Measurements from ENCODE around the gene GLI1. TPM values are rescaled to one million over a fixed set of nuclear protein-coding genes. Genes with fewer than 3 reads are reported as not detected.
A peak's percentile ranks its signal among the peaks of the same experiment; 100 is the strongest.

Gene GLI1
- total RNA-seq, 1 experiment from 2014 or later: 22.4 TPM

DNA sequence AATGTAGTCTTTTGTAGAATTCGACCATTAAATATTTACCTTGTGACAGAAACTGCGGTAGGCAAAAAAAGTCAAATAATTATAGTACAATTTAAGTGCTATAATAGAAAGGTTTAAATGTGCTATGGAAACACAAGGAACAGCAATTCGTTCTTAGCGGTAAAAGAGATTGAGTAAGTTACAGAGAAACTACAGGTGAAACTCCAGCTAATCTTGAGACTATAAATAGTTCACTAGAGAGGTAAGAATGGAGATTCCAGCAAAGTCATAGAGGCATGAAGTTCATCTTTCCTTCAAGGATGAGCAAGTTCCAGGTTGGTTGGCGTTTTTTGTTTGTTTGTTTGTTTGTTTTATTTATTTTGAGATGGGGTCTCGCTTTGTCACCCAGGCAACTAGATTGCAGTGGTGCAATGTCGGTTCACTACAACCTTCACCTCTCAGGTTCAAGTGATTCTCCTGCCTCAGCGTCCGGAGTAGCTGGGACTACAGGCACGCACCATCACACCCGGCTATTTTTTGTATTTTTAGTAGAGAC lies 27.9 kb upstream of the GLI1 start:
- CTCF ChIA-PET: interaction anchor here (1.1 kb wide), 1 partner anchor 27 kb away, joined by 3 read pairs; no protein-coding TSS in a partner anchor
- no TSS peak for BruUV-seq (replicated peaks)
- H3K9me3 ChIP-seq (ENCODE audit: low read depth, low read length, poor library complexity, severe bottlenecking): no peaks in the 10 kb centered on the region
- H3K27me3 ChIP-seq (replicated peaks; ENCODE audit: insufficient read depth, low read depth, low read length, poor library complexity): no peaks in the 10 kb centered on the region
- TF ChIP-seq, protein P1, sequence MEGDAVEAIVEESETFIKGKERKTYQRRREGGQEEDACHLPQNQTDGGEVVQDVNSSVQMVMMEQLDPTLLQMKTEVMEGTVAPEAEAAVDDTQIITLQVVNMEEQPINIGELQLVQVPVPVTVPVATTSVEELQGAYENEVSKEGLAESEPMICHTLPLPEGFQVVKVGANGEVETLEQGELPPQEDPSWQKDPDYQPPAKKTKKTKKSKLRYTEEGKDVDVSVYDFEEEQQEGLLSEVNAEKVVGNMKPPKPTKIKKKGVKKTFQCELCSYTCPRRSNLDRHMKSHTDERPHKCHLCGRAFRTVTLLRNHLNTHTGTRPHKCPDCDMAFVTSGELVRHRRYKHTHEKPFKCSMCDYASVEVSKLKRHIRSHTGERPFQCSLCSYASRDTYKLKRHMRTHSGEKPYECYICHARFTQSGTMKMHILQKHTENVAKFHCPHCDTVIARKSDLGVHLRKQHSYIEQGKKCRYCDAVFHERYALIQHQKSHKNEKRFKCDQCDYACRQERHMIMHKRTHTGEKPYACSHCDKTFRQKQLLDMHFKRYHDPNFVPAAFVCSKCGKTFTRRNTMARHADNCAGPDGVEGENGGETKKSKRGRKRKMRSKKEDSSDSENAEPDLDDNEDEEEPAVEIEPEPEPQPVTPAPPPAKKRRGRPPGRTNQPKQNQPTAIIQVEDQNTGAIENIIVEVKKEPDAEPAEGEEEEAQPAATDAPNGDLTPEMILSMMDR (conservative IDR thresholded peaks at IDR 0.05; ENCODE audit: low read depth, low read length): no peak
- no peak for TF ChIP-seq EZH2 (IDR thresholded peaks at IDR 0.05; ENCODE audit: borderline replicate concordance, low read depth, low read length, poor library complexity, severe bottlenecking)
- intact Hi-C loops (cut with micrococcal nuclease; ENCODE audit: unreplicated experiment): no loop called here
- peaks cover 13% of the 10 kb centered on the region for H3K4me1 ChIP-seq (ENCODE audit: insufficient read depth, low read length, poor library complexity, severe bottlenecking)
- POLR2A ChIA-PET (ENCODE audit: low non-redundant PET): no interaction called here
- H3K27ac ChIP-seq (ENCODE audit: low read depth, low read length, poor library complexity, severe bottlenecking): peak overlapping the region; percentile 84
- DNase-seq (ENCODE audit: low spot score): no peak
- H3K4me3 ChIP-seq (ENCODE audit: low read depth, low read length, poor library complexity, severe bottlenecking): peak overlapping the region; percentile 73
- H3K36me3 ChIP-seq (ENCODE audit: insufficient read depth, low read length, poor library complexity, severe bottlenecking): no peaks in the 10 kb centered on the region

DNA sequence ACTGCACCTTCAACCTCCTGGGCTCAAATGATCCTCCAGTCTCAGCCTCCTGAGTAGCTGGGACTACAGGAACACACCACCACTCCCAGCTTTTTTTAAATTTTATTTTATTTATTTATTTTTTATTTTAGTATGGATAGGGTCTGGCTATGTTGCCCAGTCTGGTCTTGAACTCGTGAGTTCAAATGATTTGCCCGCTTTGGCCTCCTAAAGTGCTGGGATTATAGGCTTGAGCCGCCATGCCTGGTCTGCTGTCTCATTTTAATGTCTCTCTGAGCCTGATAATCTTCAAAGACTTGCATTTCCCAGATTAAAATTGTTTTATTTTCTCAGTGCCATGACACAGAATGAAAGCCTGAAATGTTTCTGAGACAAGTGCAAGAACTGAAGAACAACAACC lies 26.2 kb upstream of the GLI1 start:
- no peak overlapping the region for H3K27ac ChIP-seq (ENCODE audit: low read depth, low read length, poor library complexity, severe bottlenecking)
- TF ChIP-seq EZH2 (IDR thresholded peaks at IDR 0.05; ENCODE audit: borderline replicate concordance, low read depth, low read length, poor library complexity, severe bottlenecking): no peak
- TF ChIP-seq, protein P1 (conservative IDR thresholded peaks at IDR 0.05; ENCODE audit: low read depth, low read length): no peak
- ChIA-PET POLR2A (ENCODE audit: low non-redundant PET) (interaction anchor here (0.6 kb wide), 1 partner anchor 59 kb away, joined by 3 read pairs; no protein-coding TSS in a partner anchor), CTCF (interaction anchor here (1.5 kb wide), 1 partner anchor 125 kb away, joined by 4 read pairs; no protein-coding TSS in a partner anchor)
- H3K36me3 ChIP-seq (ENCODE audit: insufficient read depth, low read length, poor library complexity, severe bottlenecking): no peaks in the 10 kb centered on the region
- no peaks in the 10 kb centered on the region for H3K9me3 ChIP-seq (ENCODE audit: low read depth, low read length, poor library complexity, severe bottlenecking)
- DNase-seq (ENCODE audit: low spot score): no peak
- H3K4me3 ChIP-seq (ENCODE audit: low read depth, low read length, poor library complexity, severe bottlenecking): no peak overlapping the region
- no peaks in the 10 kb centered on the region for H3K27me3 ChIP-seq (replicated peaks; ENCODE audit: insufficient read depth, low read depth, low read length, poor library complexity)
- no TSS peak for BruUV-seq (replicated peaks)
- H3K4me1 ChIP-seq (ENCODE audit: insufficient read depth, low read length, poor library complexity, severe bottlenecking): peaks cover 13% of the 10 kb centered on the region
- intact Hi-C loops (cut with micrococcal nuclease; ENCODE audit: unreplicated experiment): no loop called here

DNA sequence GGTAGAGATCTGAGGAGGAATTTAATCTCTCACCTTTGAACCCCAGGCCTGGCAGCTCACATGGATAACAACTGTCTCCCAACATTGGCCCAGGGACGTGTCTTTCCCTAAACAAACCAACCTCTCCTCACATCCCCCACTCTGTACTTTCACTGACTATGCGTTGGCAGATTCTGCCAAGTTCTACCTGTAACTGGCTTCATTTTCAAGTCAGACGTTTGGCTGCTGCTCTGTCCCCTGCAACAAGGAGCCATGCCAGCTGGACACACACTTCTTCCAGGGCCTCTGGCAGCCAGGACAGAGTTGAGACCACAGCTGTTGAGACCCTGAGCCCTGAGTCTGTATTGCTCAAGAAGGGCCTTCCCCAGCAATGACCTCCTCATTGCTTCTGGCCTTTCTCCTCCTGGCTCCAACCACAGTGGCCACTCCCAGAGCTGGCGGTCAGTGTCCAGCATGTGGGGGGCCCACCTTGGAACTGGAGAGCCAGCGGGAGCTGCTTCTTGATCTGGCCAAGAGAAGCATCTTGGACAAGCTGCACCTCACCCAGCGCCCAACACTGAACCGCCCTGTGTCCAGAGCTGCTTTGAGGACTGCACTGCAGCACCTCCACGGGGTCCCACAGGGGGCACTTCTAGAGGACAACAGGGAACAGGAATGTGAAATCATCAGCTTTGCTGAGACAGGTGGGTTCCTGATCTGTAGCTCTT lies 24.9 kb upstream of the GLI1 start, which contains the start of gene INHBC:
Gene INHBC, plus strand, starts transcription at position 268 of the 707 bp plus-strand sequence. Its CDS starts 103 bp downstream, at position 371.
- no TSS peak for BruUV-seq (replicated peaks)
- DNase-seq (ENCODE audit: low spot score): no peak
- no peaks in the 10 kb centered on the region for H3K9me3 ChIP-seq (ENCODE audit: low read depth, low read length, poor library complexity, severe bottlenecking)
- no peak within 1 kb of the TSS for H3K4me3 ChIP-seq (ENCODE audit: low read depth, low read length, poor library complexity, severe bottlenecking)
- H3K36me3 ChIP-seq (ENCODE audit: insufficient read depth, low read length, poor library complexity, severe bottlenecking): no peaks in the 10 kb centered on the region
- H3K27ac ChIP-seq (ENCODE audit: low read depth, low read length, poor library complexity, severe bottlenecking): no peak within 1 kb of the TSS
- no peaks in the 10 kb centered on the region for H3K27me3 ChIP-seq (replicated peaks; ENCODE audit: insufficient read depth, low read depth, low read length, poor library complexity)
- H3K4me1 ChIP-seq (ENCODE audit: insufficient read depth, low read length, poor library complexity, severe bottlenecking): peaks cover 7% of the 10 kb centered on the region
- CTCF ChIA-PET: interaction anchor here (1.4 to 1.5 kb wide), 2 partner anchors 19 to 127 kb away, joined by 3 to 4 read pairs; no protein-coding TSS in a partner anchor
- intact Hi-C loops (cut with micrococcal nuclease; ENCODE audit: unreplicated experiment): no loop called here
- TF ChIP-seq, protein P1 (conservative IDR thresholded peaks at IDR 0.05; ENCODE audit: low read depth, low read length): no peak
- no peak for TF ChIP-seq EZH2 (IDR thresholded peaks at IDR 0.05; ENCODE audit: borderline replicate concordance, low read depth, low read length, poor library complexity, severe bottlenecking)
- POLR2A ChIA-PET (ENCODE audit: low non-redundant PET): interaction anchor here (0.5 kb wide), 1 partner anchor 100 kb away, joined by 3 read pairs; no protein-coding TSS in a partner anchor
